Neutrophil (primary cell): ENCODE measurements around the gene TNRC18.

Source experiments
- H3K27ac ChIP-seq: fragments of 200-600 bp; sonication (generic); 2 replicates; pipeline ENCODE4 v1.5.1; 2016; ENCODE audit warnings: mild to moderate bottlenecking, moderate library complexity
- H3K27me3 ChIP-seq: fragments of 200-600 bp; sonication (generic); 2 replicates; pipeline ENCODE4 v1.6.0; 2016; ENCODE audit warnings: mild to moderate bottlenecking
- H3K36me3 ChIP-seq: fragments of 200-600 bp; sonication (generic); 2 replicates; pipeline ENCODE4 v1.5.1; 2017
- H3K4me1 ChIP-seq, 2 experiments: fragments of 200-600 bp in 1 of 2; sonication (generic) in 1 of 2; 1 replicate in 1 of 2; 2 replicates in 1 of 2; pipeline versions ENCODE4 v1.5.1 to v1.6.1; 2013 to 2016; ENCODE audit warnings: low read depth in 1 of 2, low read length in 1 of 2, mild to moderate bottlenecking in 1 of 2, moderate library complexity in 1 of 2; ENCODE audit not compliant: control insufficient read depth in 1 of 2, insufficient read depth in 1 of 2
- H3K4me3 ChIP-seq, 2 experiments: fragments of 200-600 bp in 1 of 2; sonication (generic) in 1 of 2; 1 replicate in 1 of 2; 2 replicates in 1 of 2; pipeline ENCODE4 v1.5.1; 2013 to 2016; ENCODE audit warnings: low read depth in 1 of 2, low read length in 1 of 2, mild to moderate bottlenecking in 1 of 2, moderate library complexity in 1 of 2
- H3K9me3 ChIP-seq: fragments of 200-600 bp; sonication (generic); 2 replicates; pipeline ENCODE4 v1.5.1; 2016
- CTCF ChIP-seq: fragments of 200-600 bp; sonication (generic); IDR thresholded peaks from 2 replicates; pipeline ENCODE4 v1.5.1; 2016; ENCODE audit warnings: antibody characterized with exemption

TNRC18 gene

GRCh38 chr7:5417106-5418071 lies 6.2 kb downstream of the TNRC18 start:
- Histone ChIP-seq H3K27me3 (no peaks in the 10 kb centered on the region), H3K9me3 (no peaks in the 10 kb centered on the region), H3K27ac (peak overlapping the region; percentile 23), H3K4me1 (peaks cover 34 to 37% of the 10 kb centered on the region in 2 experiments), H3K36me3 (peaks cover 5% of the 10 kb centered on the region), H3K4me3 (peak overlapping the region in 1 of 2 experiments; percentile 97)
- TF ChIP-seq CTCF: no peak

- H3K4me3 ChIP-seq: no peak overlapping the region
- no peak for TF ChIP-seq CTCF
- no peaks in the 10 kb centered on the region for H3K27me3 ChIP-seq
- peaks cover 24 to 37% of the 10 kb centered on the region in 2 experiments for H3K4me1 ChIP-seq
- no peak overlapping the region for H3K27ac ChIP-seq
- no peaks in the 10 kb centered on the region for H3K9me3 ChIP-seq
- H3K36me3 ChIP-seq: no peaks in the 10 kb centered on the region
Measured at GRCh38 chr7:5414916-5415315, 8.7 kb downstream of the TNRC18 start.

- no peaks in the 10 kb centered on the region for H3K36me3 ChIP-seq
- no peaks in the 10 kb centered on the region for H3K27me3 ChIP-seq
- H3K4me3 ChIP-seq: no peak overlapping the region
- peak overlapping the region; percentile 63 for H3K27ac ChIP-seq
- no peak for TF ChIP-seq CTCF
- peaks cover 10 to 28% of the 10 kb centered on the region in 2 experiments for H3K4me1 ChIP-seq
- no peaks in the 10 kb centered on the region for H3K9me3 ChIP-seq
Measured at GRCh38 chr7:5413449-5413786, 10.2 kb downstream of the TNRC18 start.

GRCh38 chr7:5408777-5409176 lies 14.9 kb downstream of the TNRC18 start:
- H3K9me3 ChIP-seq: no peaks in the 10 kb centered on the region
- no peak for TF ChIP-seq CTCF
- H3K27me3 ChIP-seq: no peaks in the 10 kb centered on the region
- H3K4me3 ChIP-seq: no peak overlapping the region
- no peak overlapping the region for H3K27ac ChIP-seq
- peaks cover 14 to 26% of the 10 kb centered on the region in 2 experiments for H3K4me1 ChIP-seq
- peaks cover 22% of the 10 kb centered on the region for H3K36me3 ChIP-seq

- no peaks in the 10 kb centered on the region for H3K27me3 ChIP-seq
- peaks cover 14 to 16% of the 10 kb centered on the region in 2 experiments for H3K4me1 ChIP-seq
- no peak overlapping the region for H3K4me3 ChIP-seq
- TF ChIP-seq CTCF: no peak
- H3K27ac ChIP-seq: peak overlapping the region; percentile 38
- no peaks in the 10 kb centered on the region for H3K9me3 ChIP-seq
- peaks cover 26% of the 10 kb centered on the region for H3K36me3 ChIP-seq
Measured at GRCh38 chr7:5406957-5407945, 16.4 kb downstream of the TNRC18 start.
